Tibial artery (tissue), 4 donors: ENCODE results near the gene ADARB2.

Source experiments
- DNase-seq, 2 donors: peaks; one replicate each; pipeline ENCODE4 v3.0.0-alpha.2; 2019
- H3K27ac ChIP-seq, 2 donors: fragments of 200-600 bp; sonication (generic) in 1 of 2; 1 replicate in 1 of 2; 2 replicates in 1 of 2; pipeline ENCODE4 v1.5.1; 2018 to 2019; ENCODE audit warnings: mild to moderate bottlenecking in 1 of 2
- H3K27me3 ChIP-seq, 2 donors: fragments of 200-600 bp; sonication (generic) in 1 of 2; one replicate each; pipeline versions ENCODE4 v1.5.1 to v1.6.0; 2016 to 2019
- H3K36me3 ChIP-seq, 3 donors: fragments of 200-600 bp; sonication (generic) in 2 of 3; one replicate each; pipeline ENCODE4 v1.5.1; 2016 to 2019; ENCODE audit warnings: mild to moderate bottlenecking in 2 of 3
- H3K4me1 ChIP-seq, 4 donors: fragments of 200-600 bp; sonication (generic) in 2 of 4; 1 replicate in 3 of 4; 2 replicates in 1 of 4; pipeline ENCODE4 v1.5.1; 2016 to 2019
- H3K4me3 ChIP-seq, 2 donors: fragments of 200-600 bp; sonication (generic) in 1 of 2; 1 replicate in 1 of 2; 2 replicates in 1 of 2; pipeline ENCODE4 v1.5.1; 2018 to 2019; ENCODE audit warnings: mild to moderate bottlenecking in 2 of 2
- H3K9me3 ChIP-seq, 3 donors: fragments of 200-600 bp; sonication (generic) in 1 of 3; one replicate each; pipeline ENCODE4 v1.5.1; 2016 to 2019
- CTCF ChIP-seq, 2 experiments: fragments of 200-600 bp in 1 of 2; fragments of 450-650 bp in 1 of 2; IDR thresholded peaks; one replicate each; pipeline ENCODE4 v1.5.1; 2017 to 2019; ENCODE audit warnings: antibody characterized with exemption in 2 of 2, mild to moderate bottlenecking in 1 of 2, moderate library complexity in 1 of 2
- intact Hi-C: fragments of 100-400 bp; cut with DNase I; formaldehyde crosslinking; loops from one replicate; pipeline ENCODE4 v1.15.0; 2023; ENCODE audit warnings: low total_unique reads

ADARB2 gene

GRCh38 chr10:1687190-1687589 lies 50.1 kb downstream of the ADARB2 start:
- no peak for TF ChIP-seq CTCF (IDR thresholded peaks at IDR 0.05)
- Histone ChIP-seq H3K4me3 (no peak overlapping the region), H3K9me3 (peaks cover 0 to 6% (median 0%) of the 10 kb centered on the region in 3 donors), H3K36me3 (no peaks in the 10 kb centered on the region), H3K27me3 (peaks cover 0 to 6% of the 10 kb centered on the region in 2 donors), H3K4me1 (no peaks in the 10 kb centered on the region), H3K27ac (no peak overlapping the region)
- intact Hi-C loops, result no loop called here
- no peak for DNase-seq

- intact Hi-C loops, result no loop called here
- Histone ChIP-seq H3K4me3 (no peak overlapping the region), H3K9me3 (peaks cover 0 to 6% (median 0%) of the 10 kb centered on the region in 3 donors), H3K36me3 (no peaks in the 10 kb centered on the region), H3K27ac (no peak overlapping the region), H3K27me3 (peaks cover 0 to 6% of the 10 kb centered on the region in 2 donors), H3K4me1 (no peaks in the 10 kb centered on the region)
- no peak for TF ChIP-seq CTCF (IDR thresholded peaks at IDR 0.05)
- peak in 1 of 2 donors; percentile 32 for DNase-seq
Observed at GRCh38 chr10:1686491-1686749, 50.9 kb downstream of the ADARB2 start.

DNA sequence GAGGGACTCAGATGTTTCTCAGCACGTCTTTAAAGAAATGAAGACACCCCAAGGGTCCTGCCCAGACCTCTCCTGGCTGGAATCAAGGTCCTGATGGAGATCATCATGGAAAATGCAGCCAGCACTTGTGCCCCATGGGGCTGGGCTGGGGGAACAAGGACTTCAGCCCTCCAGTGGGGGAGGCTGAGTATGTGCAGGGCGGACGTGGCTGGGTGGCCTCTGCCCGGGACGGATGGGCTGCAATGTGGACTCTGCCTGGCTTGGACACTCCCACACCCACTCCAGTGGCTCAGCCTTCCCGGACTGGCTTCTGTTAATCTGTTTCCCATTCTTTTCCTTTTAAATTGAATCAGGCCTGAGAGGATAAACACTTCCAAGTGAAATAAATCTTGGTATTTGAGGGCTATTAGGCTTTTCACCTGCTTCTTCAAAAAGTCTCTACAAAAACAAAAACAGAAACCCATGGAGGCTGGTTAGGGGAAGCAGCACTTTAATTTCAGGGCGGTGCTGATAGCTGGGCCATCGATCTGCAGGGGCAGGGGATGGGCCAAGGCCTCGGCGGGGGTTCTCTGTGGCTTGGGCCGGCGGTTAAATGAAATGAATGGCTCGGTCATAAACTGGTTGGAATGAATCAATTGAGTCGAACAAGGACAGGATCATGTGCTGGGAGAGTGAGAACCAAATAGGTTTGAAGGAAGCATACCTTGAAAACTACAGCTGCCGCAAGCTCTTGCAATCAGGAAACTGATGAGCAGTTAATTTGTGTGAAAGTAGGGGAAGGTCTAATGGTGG lies 51.4 kb downstream of the ADARB2 start:
- no peaks in the 10 kb centered on the region for H3K4me1 ChIP-seq
- H3K4me3 ChIP-seq, result no peak overlapping the region
- peak in 1 of 2 donors; percentile 16 for DNase-seq
- H3K27ac ChIP-seq, result no peak overlapping the region
- H3K9me3 ChIP-seq, result peaks cover 0 to 6% (median 0%) of the 10 kb centered on the region in 3 donors
- no peaks in the 10 kb centered on the region for H3K36me3 ChIP-seq
- TF ChIP-seq CTCF (IDR thresholded peaks at IDR 0.05), result no peak
- peaks cover 0 to 6% of the 10 kb centered on the region in 2 donors for H3K27me3 ChIP-seq
- intact Hi-C loops, result no loop called here

- intact Hi-C loops, result no loop called here
- Histone ChIP-seq H3K36me3 (no peaks in the 10 kb centered on the region), H3K27me3 (peaks cover 0 to 6% of the 10 kb centered on the region in 2 donors), H3K4me1 (no peaks in the 10 kb centered on the region), H3K27ac (no peak overlapping the region), H3K4me3 (no peak overlapping the region), H3K9me3 (peaks cover 0 to 6% (median 0%) of the 10 kb centered on the region in 3 donors)
- DNase-seq, result peak in 1 of 2 donors; percentile 37
- TF ChIP-seq CTCF (IDR thresholded peaks at IDR 0.05), result no peak
Observed at GRCh38 chr10:1684991-1685390, 52.3 kb downstream of the ADARB2 start.

GRCh38 chr10:1683649-1684048 lies 53.7 kb downstream of the ADARB2 start:
- intact Hi-C loops, result no loop called here
- no peaks in the 10 kb centered on the region for H3K9me3 ChIP-seq
- H3K27ac ChIP-seq, result no peak overlapping the region
- H3K4me3 ChIP-seq, result no peak overlapping the region
- TF ChIP-seq CTCF (IDR thresholded peaks at IDR 0.05), result no peak
- no peaks in the 10 kb centered on the region for H3K4me1 ChIP-seq
- H3K27me3 ChIP-seq, result peaks cover 0 to 6% of the 10 kb centered on the region in 2 donors
- peak in 1 of 2 donors; percentile 12 for DNase-seq
- H3K36me3 ChIP-seq, result no peaks in the 10 kb centered on the region
